ENCODE data around the gene CXCL9.
"Not testable (repeated sequence)": the region's sequence is repeated elsewhere in the genome, so short reads cannot be mapped to it uniquely, and the experiment has no call there.

GRCh38 chr4:76049860-76050416 lies 42.6 kb upstream of the CXCL9 start:
- not testable (repeated sequence) for TF ChIP-seq CTCF (conservative IDR thresholded peaks at IDR 0.05 in 1 of 2, IDR thresholded peaks at IDR 0.05 in 1 of 2; ENCODE audit: extremely low read depth in 1 of 2, insufficient read depth in 1 of 2, low read depth in 1 of 2, low read length in 2 of 2); EZH2 (IDR thresholded peaks at IDR 0.05; ENCODE audit: borderline replicate concordance, low read length)

All from mammary epithelial cell (primary cell).